GM10847 (cell line): ENCODE results near the gene NRROS.

Experiments used
- POLR2A ChIP-seq: IDR thresholded peaks from 2 replicates; pipeline ENCODE4 v1.6.1; 2011; ENCODE audit not compliant: insufficient read length; ENCODE audit errors: extremely low read depth

Gene NRROS

DNA sequence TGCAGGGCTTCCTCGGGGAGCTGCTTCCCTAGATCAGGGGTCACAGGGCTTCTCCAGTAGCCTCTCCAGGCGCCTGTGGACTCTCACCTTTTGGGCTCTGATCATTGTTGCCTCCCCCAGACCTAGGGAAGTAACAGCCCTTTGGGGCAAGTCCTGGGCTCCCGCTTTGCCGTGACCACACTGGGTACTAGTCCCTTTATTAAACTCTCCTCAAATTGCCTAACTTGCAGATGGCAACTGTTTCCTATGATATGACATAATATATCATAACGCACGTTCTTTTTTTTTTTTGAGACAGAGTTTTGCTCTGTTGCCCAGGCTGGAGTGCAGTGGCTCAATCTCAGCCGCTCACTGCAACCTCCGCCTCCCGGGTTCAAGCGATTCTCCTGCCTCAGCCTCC is 17.9 kb upstream of the NRROS start:
- TF ChIP-seq POLR2A: no peak

DNA sequence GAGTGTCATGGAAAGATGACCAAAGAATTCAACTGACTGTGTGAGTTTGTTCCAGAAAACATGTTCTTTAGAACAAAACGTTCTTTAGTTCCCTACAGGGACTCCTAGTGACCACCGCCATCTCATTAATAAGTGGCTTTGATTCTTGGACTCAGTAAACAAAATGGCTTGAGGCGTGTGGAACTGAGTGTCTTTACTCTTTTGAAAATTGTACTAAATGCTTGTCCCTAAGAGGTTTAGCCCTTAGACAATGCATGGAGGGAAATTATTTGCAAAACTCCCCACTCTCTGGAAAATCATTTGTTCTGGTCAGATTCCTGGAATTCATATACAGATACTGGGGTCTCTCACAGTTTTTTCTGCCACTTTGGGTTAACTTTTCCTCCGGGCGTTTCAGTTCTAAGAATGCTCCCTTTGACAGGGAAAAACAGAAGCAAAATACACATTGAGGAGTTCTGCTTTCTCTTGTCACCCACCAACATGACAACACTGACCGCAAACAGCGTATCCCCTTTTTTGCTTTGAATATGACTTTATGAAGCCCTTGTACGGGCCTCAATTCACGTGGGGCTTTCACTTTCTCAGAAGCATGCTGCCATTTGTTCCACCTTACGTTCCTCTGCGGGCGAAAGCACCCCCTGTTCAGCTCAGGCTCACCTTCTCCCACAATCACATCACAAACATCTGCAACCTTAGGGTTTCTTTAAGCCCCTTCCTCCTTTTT is 15.3 kb upstream of the NRROS start:
- no peak for TF ChIP-seq POLR2A

DNA sequence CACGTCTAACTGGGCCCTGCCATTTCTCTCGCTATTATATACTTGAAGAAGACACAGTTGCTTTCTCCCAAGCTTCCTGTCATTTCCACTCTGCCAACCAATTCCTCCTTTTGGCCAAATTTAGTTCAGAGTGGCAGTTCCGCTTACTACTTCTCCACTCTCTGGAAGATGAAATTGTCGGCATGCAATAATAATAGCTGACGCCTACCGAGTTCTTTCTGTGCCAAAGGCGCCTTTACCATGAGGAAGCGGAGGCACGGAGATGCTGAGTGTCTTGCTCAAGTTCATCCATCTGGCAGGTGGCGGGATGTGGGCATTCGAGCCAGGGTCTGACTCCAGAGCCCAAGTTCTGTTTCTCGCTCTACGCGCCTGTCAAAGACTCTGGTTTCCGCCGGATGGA is 14.6 kb upstream of the NRROS start:
- no peak for TF ChIP-seq POLR2A

DNA sequence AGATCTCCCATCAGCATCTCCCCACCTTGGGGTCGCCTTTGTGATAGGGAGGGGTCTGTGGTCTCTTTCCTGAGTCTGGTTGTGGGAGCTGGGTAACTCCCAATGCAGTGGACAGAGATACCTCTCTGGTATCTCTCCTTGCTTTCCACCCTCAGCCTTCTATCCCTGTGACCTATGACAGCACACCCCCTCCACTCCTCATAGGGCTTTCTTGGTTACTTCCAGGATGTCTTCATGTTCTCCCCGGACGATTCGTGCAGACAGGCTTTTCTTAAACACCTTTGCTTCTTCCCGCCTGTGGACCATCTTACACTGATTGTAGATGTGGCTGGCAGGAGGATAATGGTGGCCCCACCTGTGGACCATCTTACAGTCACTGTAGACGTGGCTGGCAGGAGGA is 14.2 kb upstream of the NRROS start:
- no peak for TF ChIP-seq POLR2A

DNA sequence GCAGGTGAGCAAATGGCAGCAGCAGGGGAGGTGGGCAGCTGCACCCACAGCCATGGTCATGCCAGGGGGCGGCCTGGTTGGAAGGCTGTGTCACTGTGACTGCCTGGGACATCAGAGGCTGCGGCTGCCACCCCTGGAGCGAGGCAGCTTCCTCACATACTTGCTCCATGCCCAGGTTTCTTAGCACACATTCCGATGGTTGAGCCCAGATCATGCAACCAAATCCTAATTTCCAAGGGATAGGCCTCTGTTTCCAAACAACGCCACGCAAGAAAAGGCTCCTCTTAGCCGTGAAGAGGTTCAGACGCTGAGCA is 11.6 kb upstream of the NRROS start:
- no peak for TF ChIP-seq POLR2A

DNA sequence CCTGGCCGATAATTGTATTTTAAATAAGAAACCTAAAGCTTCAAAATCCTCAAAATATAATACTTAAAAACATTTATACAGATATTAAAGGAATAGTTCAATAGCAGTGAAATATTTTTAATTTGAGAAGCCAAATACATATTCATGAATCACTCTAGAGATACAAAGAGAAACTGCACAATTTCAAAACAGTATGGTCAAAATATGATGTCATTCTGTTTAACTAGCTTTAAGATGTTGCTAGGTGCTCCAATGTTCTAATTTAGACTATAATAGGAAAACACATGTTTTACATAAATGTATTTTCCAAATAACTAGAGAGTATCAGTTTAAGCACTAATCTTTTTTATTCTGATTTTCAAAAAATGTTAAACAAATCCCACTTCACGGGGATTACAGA is 10.3 kb upstream of the NRROS start:
- no peak for TF ChIP-seq POLR2A

DNA sequence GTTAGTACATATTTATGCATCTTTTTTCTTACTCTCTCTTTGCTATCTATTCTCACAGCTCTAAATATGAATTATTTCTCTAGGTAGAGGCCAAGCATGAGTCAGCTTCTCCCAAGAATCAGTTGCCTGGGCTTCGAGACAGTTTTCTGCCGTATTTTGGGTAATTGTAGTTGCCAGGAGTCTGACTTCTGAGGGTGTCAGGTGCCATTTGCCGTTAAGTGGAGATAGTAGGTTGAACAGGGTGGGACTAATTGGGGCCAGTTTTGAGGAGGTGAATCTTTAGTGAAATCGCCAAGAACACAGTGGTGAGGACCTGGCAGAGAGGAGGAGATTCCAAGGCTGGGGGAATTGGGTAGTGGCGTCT is 7.8 kb upstream of the NRROS start:
- TF ChIP-seq POLR2A: no peak

DNA sequence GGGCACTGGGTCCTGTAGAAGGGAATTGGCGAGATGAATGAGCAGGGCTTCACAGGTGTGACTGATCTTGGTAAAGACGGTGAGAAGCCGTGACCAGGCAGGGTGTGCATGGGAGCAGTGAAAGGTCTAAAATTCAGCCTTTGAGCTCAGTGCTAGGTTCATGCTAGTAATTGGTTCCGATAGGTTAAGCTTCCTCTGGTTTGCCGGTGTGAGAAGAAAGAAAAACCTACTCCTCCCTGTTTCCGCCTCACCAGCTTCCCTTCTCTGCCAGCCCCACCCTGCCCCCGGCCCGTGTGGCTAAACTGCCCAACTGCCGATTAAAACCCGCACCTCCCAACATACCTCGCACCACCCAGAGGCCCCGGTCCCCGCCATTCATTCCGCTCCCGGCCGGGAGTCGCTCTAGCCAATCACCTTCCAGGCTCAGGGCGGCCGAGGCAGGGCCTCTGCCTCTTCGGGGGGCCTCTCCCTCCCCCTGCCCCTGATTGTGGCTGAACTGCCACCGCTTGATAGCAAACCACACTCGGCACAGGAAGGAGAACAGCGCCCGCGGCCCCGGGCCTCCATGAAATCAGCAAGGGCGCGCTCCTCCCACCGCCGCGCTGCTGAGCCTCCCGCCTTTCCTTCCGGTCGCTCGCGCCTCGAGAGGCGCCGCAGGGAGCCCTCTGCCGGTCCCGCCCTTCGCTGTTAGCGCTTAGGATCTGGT is 7.3 kb upstream of the NRROS start:
- peak; percentile 66 for TF ChIP-seq POLR2A

DNA sequence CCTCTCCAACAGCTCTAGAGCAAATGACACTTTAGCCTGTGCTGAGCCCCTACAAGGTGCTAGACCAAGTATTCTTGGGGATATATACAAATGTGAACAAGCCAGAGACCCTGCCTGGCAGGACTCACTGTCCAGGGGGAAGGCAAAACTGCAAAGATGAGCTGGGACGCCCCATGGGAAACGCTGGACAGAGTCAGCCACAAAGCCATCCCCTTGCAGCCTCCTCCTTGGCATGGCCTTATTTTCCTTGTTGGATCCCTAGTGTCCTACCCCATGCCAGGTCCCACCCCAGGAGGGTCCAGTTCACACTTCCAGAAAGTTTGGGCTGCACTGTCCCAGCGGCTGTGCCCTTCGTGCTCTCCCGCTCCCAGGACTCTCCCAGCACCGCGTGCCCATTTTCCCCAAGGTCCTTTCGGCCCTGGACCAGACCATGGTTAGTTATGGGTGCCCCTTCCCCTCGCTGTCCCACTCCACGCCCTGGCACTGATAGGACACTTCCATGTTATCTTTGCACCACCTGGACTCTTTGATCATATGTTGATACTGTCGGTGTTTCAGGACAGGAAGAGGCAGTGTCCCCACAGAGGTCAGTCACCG is 5.8 kb upstream of the NRROS start:
- peak; percentile 13 for TF ChIP-seq POLR2A

DNA sequence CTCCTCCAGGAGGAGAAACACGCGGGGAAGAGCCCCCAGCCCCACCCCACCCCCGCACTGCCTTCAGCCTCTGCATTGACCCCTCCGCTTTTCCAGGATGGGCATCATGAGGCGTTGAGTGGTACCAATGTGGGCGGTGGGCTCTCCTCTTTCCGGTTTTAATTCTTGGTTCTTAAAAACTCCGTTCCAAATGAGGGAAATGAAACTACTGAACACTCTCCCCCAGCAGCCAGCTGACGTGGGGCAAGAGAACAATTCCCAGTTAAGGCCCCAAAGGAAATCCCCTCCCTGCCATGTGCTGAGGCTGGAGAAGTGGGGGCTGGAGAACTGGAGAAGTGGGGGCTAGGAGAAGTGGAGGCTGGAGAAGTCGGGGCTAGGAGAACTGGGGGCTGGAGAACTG is 5.3 kb upstream of the NRROS start:
- TF ChIP-seq POLR2A: no peak

DNA sequence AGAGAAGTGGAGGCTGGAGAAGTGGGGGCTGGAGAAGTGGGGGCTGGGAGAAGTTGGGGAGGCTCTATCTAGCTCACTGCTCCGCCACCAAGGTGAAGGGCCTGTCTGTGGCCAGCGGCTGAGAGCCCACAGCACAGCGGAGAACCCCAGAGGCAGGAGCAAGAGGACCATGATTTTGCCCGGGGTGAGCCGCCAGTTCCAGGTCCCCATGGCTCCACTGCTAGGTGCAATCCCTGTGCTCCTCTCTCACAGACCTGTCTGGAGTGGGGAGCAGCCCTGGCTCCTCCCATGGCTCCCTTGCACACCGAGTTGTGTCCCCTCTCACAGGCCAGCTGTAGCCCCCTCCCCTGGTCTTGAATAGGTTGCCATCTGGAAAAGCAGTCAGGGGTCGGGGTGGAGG is 4.7 kb upstream of the NRROS start:
- no peak for TF ChIP-seq POLR2A

DNA sequence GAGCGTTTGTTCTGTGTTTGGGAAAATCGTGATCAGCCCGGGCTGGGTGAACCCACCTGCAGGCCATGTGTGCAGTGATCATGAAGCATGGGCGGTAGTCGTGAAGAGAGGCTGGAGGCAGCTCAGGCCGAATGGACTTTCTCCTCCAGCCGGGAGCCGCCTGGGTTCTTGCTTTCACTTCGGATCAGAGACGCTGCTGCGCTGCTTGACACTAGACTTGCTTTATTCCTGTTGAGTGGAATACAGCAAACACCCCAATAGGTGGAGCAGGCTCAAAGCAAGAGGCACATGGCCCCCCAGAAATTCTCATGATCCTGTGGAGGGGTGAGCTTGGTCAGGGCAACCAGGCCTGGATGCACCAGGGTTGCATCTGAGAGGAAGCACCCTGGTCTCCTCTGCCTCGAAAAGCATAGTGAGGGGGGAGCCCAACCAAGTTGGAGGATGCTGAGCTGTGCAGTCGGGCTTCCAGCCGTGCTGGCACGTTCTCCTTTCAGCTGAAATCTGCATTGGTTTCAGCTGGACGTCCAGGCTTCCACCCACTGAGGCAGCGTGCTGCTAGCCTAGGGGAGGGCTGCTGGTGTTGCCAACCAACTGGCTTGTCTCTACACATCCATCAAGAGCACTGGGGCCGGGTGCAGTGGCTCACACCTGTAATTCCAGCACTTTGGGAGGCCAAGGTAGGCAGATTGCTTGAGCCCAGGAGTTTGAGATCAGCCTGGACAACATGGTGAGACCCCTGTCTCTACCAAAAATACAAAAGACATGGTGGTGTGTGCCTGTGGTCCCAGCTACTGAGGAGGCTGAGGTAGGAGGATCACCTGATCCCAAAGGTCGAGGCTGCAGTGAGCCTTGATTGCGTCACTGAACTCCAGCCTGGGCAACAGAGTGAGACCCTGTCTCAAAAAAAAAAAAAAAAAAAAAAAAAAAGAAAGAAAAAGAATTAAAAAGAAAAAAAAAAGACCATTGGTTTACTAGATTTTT is 2.8 kb upstream of the NRROS start:
- no peak for TF ChIP-seq POLR2A

DNA sequence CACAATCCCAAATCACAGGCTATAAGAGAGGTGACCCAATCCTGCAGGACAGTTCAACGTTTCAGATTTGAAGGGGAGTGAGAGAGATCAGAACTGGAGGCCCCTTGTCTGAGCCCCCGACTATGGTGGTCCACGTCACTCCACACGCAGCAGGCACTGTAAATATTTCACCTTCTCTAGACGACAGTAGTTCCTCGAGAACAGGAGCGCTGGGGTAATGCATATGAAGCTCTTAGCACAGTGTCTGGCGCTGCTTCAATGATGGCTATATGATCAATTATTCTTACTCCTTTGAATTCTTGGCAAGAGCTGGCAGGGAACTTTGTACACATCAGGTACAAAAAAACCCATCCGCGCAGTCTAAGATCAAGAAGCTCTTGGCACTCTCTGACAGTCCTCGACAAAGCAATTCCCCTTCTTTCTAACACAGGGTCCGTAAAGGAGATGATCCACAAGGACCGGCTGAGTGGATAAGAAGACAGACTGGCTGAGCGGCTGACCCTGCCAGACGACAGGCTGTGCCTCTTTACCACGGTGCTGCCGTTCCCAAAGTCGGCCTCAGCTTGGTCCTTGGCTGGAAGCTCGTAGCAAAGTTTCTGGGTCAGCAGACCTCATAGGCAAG is 522 bp upstream of the NRROS start:
- no peak for TF ChIP-seq POLR2A

DNA sequence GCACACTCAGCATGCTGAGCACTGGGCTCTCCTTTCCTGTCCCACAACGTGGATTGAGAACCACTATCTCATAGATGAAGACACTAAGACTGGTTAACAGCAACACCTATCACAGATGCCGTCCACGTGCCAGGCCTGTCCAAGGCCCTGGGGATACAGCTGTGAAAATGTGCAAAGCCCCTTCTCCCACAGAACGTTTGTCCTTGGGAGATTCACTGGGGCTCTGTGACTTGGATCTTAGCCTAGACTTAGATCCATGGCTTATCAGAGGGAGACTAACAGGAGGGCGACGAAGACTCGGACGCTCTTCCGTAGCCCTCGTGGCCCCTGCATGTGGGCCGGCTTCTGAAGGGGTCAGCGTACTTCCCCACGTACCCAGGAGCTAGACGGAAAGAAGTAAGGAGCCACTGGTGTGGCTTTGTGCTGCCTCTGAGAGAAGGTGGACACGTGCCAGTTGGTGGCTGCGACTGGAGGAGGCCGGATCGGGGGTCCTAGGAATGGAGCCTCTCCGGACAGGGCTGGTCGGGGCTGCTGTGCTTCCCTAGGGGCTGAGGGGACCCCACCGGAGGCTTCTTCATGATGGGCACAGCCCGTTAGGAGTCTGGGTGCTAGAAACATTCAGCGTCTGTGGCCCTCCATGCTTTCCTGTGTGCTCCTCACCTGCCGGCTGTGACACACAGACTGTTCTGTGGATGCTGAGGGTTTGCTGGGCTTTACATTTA is 964 bp downstream of the NRROS start:
- no peak for TF ChIP-seq POLR2A
